ENCODE data around the gene SYAP1.
A peak's percentile ranks its signal among the peaks of the same experiment; 100 is the strongest.
"Not testable (repeated sequence)": the region's sequence is repeated elsewhere in the genome, so short reads cannot be mapped to it uniquely, and the experiment has no call there.

The SYAP1 gene

GRCh38 chrX:16719334-16720084, at the start of gene SYAP1:
Gene SYAP1 (plus strand): TSS chrX:16719612. CDS start chrX:16719725, 113 bp downstream.
- peak; percentile 99 for DNase-seq

- DNase-seq = no peak
These were observed 48.4 kb upstream of the SYAP1 start for GRCh38 chrX:16671005-16671404.

DNA sequence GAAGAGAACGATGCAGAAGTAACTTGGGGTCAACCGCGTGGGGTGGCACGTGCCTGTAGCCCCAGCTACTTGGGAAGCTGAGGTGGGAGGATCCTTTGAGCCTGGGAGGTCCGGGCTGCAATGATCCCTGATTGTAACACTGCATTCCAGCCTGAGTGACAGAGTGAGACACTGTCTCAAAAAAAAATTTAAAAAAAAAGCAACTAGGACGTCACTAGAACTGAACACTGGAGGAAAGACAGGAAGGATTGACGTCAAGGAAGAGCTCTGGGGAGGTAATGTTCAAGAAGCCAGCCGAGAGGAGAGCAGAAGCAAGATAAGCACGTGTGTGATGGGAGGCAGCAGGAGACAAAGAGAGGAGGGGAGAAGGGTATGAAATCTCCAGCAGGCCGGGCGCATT, 40.7 kb upstream of the SYAP1 start:
- no peak for DNase-seq

DNA sequence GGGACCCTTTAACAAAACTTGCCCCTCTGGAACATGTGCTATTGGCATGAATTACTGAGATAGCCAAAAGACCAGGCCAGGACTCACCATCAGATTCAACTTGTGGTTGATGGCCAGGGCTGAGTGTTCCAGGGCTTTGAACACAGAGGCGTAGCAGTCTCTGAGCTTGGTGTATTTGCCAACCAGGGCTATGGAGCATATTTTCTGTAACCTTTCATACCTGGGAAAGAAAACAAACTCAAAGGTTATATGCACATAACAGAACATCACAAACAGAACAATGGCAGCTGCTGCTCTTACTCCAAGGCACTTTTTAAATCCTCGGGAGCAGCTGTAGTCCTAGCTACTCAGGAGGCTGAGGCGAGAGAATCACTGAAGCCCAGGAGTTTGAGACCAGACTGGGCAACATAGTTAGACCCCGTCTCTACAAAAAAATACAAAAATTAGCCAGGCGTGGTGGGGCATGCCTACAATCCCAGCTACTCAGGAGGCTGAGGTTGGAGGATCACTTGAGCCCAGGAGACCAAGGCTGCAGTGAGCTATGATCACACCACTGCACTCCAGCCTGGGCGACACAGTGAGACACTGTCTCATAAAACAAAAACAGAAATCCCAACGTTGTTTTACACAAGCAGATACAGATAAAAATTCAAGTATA, 36.3 kb upstream of the SYAP1 start:
- no peak for DNase-seq

GRCh38 chrX:16687514-16687913, 31.9 kb upstream of the SYAP1 start:
- no peak for DNase-seq

- peak; percentile 62 for DNase-seq
These were observed 24.2 kb upstream of the SYAP1 start for GRCh38 chrX:16695079-16695676.

- DNase-seq = no peak
These were observed 22.5 kb upstream of the SYAP1 start for GRCh38 chrX:16696956-16697355.

DNA sequence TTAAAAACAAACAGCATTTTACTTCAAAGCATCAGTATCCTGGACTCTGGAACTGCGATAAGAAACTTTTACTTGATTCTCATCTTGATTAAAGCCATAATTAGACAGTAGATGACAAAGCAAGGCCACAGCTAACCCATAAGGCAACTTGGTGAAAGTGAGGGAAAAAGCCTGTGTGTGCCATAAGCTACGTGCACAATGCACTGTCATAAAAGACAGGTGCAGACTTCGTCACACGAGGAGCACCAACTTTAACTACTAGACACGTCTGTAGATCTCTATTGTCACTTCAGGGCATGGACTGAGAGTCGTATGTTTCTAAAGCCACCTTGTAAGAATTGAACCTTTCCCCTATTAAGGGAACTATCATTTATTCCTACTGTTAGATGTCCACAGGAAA, 20.0 kb upstream of the SYAP1 start:
- DNase-seq = no peak

DNA sequence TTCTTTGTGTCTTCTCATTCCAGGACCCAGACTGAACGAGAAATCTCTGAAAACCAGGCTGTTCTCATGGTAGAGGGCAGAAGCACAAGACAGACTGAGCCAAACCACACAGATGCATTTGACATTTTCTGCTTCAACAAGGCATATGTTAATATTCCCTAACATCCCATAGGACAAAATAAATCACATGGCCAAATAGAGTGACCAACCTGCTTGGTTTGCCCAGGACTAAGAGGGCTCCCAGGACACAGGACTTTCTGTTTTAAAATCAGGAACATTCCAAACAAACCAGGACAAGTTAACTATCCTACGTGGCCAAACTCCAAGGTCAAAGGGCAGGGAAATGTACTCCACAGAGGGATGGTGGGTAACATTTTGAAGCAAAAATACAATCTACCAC, 18.7 kb upstream of the SYAP1 start:
- DNase-seq = no peak

GRCh38 chrX:16702700-16703599, 16.5 kb upstream of the SYAP1 start:
- DNase-seq = no peak

DNA sequence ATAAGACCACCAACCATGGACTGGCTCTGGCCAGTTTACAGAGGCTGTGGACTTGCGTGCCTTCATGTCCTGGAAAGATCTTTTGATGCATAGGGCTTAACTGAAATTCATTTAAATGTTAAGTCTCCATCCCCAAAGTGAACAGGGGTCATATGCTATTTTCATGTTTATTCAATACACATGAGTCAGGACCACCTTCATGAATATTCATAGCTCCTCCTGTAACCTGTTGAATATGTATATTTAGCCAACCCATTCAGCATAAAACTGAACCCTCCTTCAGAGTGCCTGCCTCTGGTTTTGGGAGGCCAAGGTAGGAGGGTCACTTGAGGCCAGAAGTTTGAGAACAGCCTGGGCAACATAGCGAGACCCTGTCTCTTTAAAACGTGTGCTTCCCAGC, 14.0 kb upstream of the SYAP1 start:
- no peak for DNase-seq

DNA sequence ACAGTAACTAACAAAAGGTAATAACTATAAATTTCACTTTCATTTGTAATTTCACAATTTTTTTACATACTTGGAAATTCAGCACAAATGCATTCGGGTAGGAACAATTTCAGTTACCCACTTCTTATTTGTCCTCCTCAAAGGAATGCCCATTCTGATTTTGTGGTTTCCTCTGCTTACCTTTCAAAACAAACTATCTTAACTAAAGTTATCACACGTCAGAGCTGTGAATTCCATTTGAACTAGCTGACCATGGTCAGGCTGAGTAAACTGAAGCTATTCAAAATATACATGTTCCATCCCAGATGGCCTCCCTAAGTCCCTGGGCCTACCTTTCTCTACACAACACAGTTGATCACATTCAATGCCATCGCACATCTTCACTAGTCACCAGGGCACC, 11.4 kb upstream of the SYAP1 start:
- DNase-seq = no peak

DNA sequence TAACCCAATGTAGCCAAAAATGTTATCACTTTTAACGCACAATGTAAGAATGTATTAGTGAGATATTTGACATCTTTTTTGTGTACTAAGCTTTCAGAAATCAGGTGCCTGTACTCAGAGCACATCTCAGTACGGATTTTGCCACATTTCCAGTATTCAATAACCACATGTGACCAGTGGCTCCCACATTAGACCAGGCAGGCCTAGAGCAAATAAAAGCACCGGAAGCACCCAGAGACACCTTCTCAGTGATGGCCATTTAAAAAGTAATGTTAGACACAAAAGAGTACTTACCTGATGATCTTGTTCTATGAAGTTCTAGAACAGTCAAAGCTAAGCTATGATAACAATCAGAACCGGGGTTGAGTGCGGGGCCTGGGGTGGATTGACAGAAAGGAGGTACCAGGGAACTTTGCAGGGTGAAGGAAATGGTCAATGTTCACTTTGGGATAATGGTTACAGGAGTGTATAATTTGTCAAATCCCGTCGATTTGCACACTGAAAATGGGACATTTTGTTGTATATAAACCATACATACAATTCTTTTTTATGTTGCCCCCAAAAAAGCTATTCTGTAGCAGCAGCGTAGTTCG, 8.1 kb upstream of the SYAP1 start:
- no peak for DNase-seq

DNA sequence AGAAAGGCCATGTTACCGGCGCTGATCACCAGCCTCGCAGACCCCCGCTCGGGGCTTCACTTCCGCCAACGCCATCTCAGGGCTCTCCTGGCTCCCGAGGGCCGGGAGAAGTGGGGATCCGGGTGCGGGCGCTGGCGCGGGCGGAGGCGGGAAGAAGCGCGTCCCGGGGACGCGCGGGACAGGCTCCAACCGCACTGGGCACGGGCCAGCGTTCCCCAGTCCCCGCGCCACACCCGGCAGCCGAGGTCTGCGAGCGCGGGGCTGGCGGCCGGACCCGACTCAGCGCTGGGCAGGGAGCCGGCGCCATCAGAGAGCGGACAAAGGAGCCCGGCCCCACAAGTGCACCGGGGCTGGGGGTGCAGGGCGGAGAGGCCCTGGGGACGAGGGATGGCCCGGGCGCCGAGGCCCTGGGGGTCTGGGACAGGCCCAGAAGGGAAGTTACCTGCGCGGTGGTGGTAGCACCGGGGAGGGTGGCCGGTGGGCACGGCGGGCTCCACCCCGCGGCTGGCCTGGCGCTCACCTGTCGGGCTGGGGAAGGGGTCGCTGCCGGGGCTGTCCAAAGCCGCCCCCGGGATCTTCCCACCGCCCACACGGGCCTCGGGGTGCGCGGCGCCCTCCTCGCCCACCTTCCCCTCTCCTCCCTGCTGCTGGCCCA, 7.4 kb upstream of the SYAP1 start:
- DNase-seq = peak; percentile 18

- peak; percentile 83 for DNase-seq
These were observed 6.8 kb upstream of the SYAP1 start, which contains the start of gene CTPS2 for GRCh38 chrX:16712548-16713155. Gene CTPS2 (minus strand): TSS chrX:16712669. CDS start chrX:16702902, 9,767 bp downstream.

GRCh38 chrX:16714504-16714903, 4.9 kb upstream of the SYAP1 start:
- no peak for DNase-seq

- not testable (repeated sequence) for DNase-seq
These were observed 3.8 kb upstream of the SYAP1 start for GRCh38 chrX:16715638-16716037.

DNA sequence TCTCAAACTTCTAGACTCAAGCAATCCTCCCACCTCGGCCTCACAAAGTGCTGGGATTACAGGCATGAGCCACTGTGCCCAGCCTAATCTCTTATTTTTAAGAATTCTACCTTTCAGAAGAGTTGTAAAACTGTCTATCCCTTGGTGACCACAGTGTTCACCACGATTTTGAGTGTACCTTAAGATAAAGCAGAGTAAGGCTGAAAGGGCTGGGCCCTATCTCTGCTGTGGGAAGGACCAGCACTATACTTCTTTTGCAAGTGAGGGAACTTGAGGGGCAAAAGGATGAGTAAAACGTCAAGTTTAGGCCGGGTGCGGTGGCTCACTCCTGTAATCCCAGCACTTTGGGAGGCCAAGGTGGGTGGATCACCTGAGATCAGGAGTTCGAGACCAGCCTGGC, 3.0 kb upstream of the SYAP1 start:
- not testable (repeated sequence) for DNase-seq

DNA sequence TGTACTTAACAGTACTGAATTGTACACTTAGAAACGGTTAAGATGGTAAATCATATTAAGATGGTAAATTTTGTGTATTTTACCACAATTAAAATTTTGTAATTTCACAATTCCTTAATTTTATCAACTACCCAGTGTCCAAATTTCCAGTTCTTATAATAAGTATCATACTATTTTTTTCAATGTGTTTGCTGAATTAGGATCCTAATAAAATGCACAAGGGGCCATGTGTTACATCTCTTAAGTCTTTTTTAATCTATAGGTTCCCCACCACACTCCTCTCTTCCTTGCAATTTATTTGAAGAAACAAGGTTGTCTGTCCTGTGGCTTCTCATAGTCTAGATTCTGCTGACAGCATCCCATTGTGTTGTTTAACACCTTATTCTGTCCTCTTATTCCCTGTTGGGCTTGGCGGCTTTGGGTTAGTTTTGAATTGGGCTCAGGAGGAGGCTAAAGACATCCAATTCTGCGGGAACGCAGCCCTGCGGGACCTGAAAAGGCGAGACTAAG, 533 bp upstream of the SYAP1 start:
- DNase-seq = no peak

- DNase-seq = no peak
These were observed 3.1 kb downstream of the SYAP1 start for GRCh38 chrX:16722481-16722880.

- no peak for DNase-seq
These were observed 5.7 kb downstream of the SYAP1 start for GRCh38 chrX:16725072-16725471.

All from GOT3 (cell line).